Keratinocyte (primary cell): ENCODE measurements around the gene EFNA1. TPM values are rescaled to one million over a fixed set of nuclear protein-coding genes. Genes with fewer than 3 reads are reported as not detected.
A peak's percentile ranks its signal among the peaks of the same experiment; 100 is the strongest.
"Not testable (repeated sequence)": the region's sequence is repeated elsewhere in the genome, so short reads cannot be mapped to it uniquely, and the experiment has no call there.

ENCODE experiments used
- DNase-seq: peaks from one replicate; pipeline ENCODE4 v3.0.0-alpha.2; 2011; ENCODE audit warnings: low read depth, missing footprints, low spot score
- FAIRE-seq: peaks from 2 replicates; lab custom pipeline; 2011; peaks lifted over from hg19 to GRCh38; lab: Jason Lieb, UNC
- H2AFZ ChIP-seq: 2 replicates; pipeline ENCODE4 v1.6.0; 2012; ENCODE audit warnings: low read length, control low read depth, inconsistent platforms; ENCODE audit not compliant: control insufficient read depth
- H3K27ac ChIP-seq: 2 replicates; pipeline ENCODE4 v1.5.1; 2011; ENCODE audit warnings: low read length; ENCODE audit not compliant: control insufficient read depth, insufficient read depth
- H3K27me3 ChIP-seq: 3 replicates; pipeline ENCODE4 v1.6.0; 2011; ENCODE audit warnings: low read length; ENCODE audit not compliant: control insufficient read depth, insufficient read depth; ENCODE audit errors: extremely low read depth
- H3K36me3 ChIP-seq, 2 experiments: 2 replicates in 1 of 2; 3 replicates in 1 of 2; pipeline ENCODE4 v1.5.1; 2011; ENCODE audit warnings: low read length in 2 of 2, mild to moderate bottlenecking in 1 of 2; ENCODE audit not compliant: control insufficient read depth in 2 of 2, insufficient read depth in 2 of 2; ENCODE audit errors: extremely low read depth in 1 of 2
- H3K4me1 ChIP-seq: 3 replicates; pipeline ENCODE4 v1.5.1; 2011; ENCODE audit warnings: low read length; ENCODE audit not compliant: control insufficient read depth, insufficient read depth; ENCODE audit errors: extremely low read depth
- H3K4me2 ChIP-seq: 3 replicates; pipeline ENCODE4 v1.6.0; 2011; ENCODE audit warnings: low read depth, low read length; ENCODE audit not compliant: control insufficient read depth, insufficient read depth; ENCODE audit errors: extremely low read depth
- H3K4me3 ChIP-seq, 3 experiments: fragments of 200-600 bp in 1 of 3; sonication (generic) in 1 of 3; 2 replicates in 2 of 3; 3 replicates in 1 of 3; pipeline ENCODE4 v1.5.1; 2011 to 2016; ENCODE audit warnings: low read length in 3 of 3, mild to moderate bottlenecking in 3 of 3, control low read depth in 2 of 3, inconsistent platforms in 1 of 3, low read depth in 1 of 3, mixed read lengths in 1 of 3, mixed run types in 1 of 3, moderate library complexity in 1 of 3; ENCODE audit not compliant: control insufficient read depth in 2 of 3, insufficient read depth in 2 of 3; ENCODE audit errors: extremely low read depth in 1 of 3
- H3K79me2 ChIP-seq: 2 replicates; pipeline ENCODE4 v1.6.0; 2012; ENCODE audit warnings: low read length; ENCODE audit not compliant: control insufficient read depth, insufficient read depth
- H3K9ac ChIP-seq: 3 replicates; pipeline ENCODE4 v1.6.0; 2011; ENCODE audit warnings: low read length; ENCODE audit not compliant: control insufficient read depth, insufficient read depth; ENCODE audit errors: extremely low read depth
- H3K9me1 ChIP-seq: 3 replicates; pipeline ENCODE4 v1.6.0; 2011; ENCODE audit warnings: low read length; ENCODE audit not compliant: control insufficient read depth, insufficient read depth; ENCODE audit errors: extremely low read depth
- H3K9me3 ChIP-seq: 2 replicates; pipeline ENCODE4 v1.5.1; 2012; ENCODE audit warnings: low read depth, low read length; ENCODE audit not compliant: control insufficient read depth
- H4K20me1 ChIP-seq: 3 replicates; pipeline ENCODE4 v1.6.0; 2011; ENCODE audit warnings: low read length; ENCODE audit not compliant: control insufficient read depth, insufficient read depth; ENCODE audit errors: extremely low read depth
- CTCF ChIP-seq, 3 experiments: IDR thresholded peaks in 1 of 3; conservative IDR thresholded peaks in 1 of 3; optimal IDR thresholded peaks in 1 of 3; 2 replicates in 2 of 3; 3 replicates in 1 of 3; pipeline versions ENCODE3 to v1.5.1; 2011; ENCODE audit warnings: low read length in 3 of 3, mild to moderate bottlenecking in 3 of 3, moderate library complexity in 2 of 3, control low read depth in 1 of 3, inconsistent platforms in 1 of 3; ENCODE audit not compliant: insufficient read depth in 2 of 3; ENCODE audit errors: extremely low read depth in 1 of 3
- EZH2 ChIP-seq: IDR thresholded peaks from one replicate; pipeline ENCODE4 v1.6.1; 2012; ENCODE audit warnings: inconsistent platforms, mild to moderate bottlenecking, low read length, moderate library complexity
- dilution Hi-C: fragments of 300-500 bp; cut with MboI; formaldehyde crosslinking; loops from one replicate; pipeline ENCODE4 v1.7.0; 2020; ENCODE audit warnings: low sequenced_read_pairs; ENCODE audit not compliant: extremely low pct_ligation_motif_present
- polyA plus RNA-seq, 5 experiments: library from polyadenylated mRNA; depleted of rRNA in 3 of 5; stranded (reverse) in 3 of 5; stranded (forward) in 1 of 5; unstranded in 1 of 5; fragments of >200 nt; gene quantifications; 1 replicate in 1 of 5; 2 replicates in 3 of 5; 3 replicates in 1 of 5; pipeline versions ENCODE4 v1.2.1 to v1.2.3, GENCODE V29; 2011 to 2012; ENCODE audit warnings: missing spikeins in 2 of 5, low read depth in 1 of 5, low replicate concordance in 1 of 5

Gene EFNA1
- polyA plus RNA-seq, 1 donor (not counting 4 experiments of a cell fraction or from before 2014, with no cell fraction given): 77.5 TPM

GRCh38 chr1:155167166-155168104 lies 39.8 kb downstream of the EFNA1 start:
- Histone ChIP-seq H3K4me3 (no peak overlapping the region), H3K9me1 (no peaks in the 10 kb centered on the region), H2AFZ (no peak overlapping the region), H3K9me3 (no peaks in the 10 kb centered on the region), H3K9ac (no peak overlapping the region), H3K27me3 (no peaks in the 10 kb centered on the region), H3K4me2 (peak overlapping the region; percentile 42), H3K4me1 (peaks cover 12% of the 10 kb centered on the region), H3K36me3 (peaks cover 9 to 12% of the 10 kb centered on the region in 2 experiments), H3K27ac (no peak overlapping the region), H3K79me2 (peaks cover 10% of the 10 kb centered on the region), H4K20me1 (no peaks in the 10 kb centered on the region)
- DNase-seq (peak; percentile 68), FAIRE-seq (peak; percentile 73)
- TF ChIP-seq EZH2 (no peak), CTCF (optimal IDR thresholded peaks at IDR 0.05 in 1 of 3, IDR thresholded peaks at IDR 0.05 in 1 of 3, conservative IDR thresholded peaks at IDR 0.05 in 1 of 3; ENCODE audit: extremely low read depth in 1 of 3, insufficient read depth in 2 of 3, low read length in 3 of 3) (peak; percentile 92 to 99 (median 98))
- dilution Hi-C loops: no loop called here

GRCh38 chr1:155168105-155168445 lies 40.4 kb downstream of the EFNA1 start:
- FAIRE-seq, H3K4me2 ChIP-seq, H3K27me3 ChIP-seq: not testable (repeated sequence)

More at GRCh38 chr1:155168105-155168445, 40.4 kb downstream of the EFNA1 start:
- H3K4me1 ChIP-seq: peaks cover 12% of the 10 kb centered on the region
- peaks cover 16% of the 10 kb centered on the region for H3K79me2 ChIP-seq
- H3K9me3 ChIP-seq, H3K4me3 ChIP-seq, DNase-seq, H2AFZ ChIP-seq, dilution Hi-C loops, H3K9me1 ChIP-seq, H3K9ac ChIP-seq, H3K27ac ChIP-seq, H4K20me1 ChIP-seq: not testable (repeated sequence)
- peaks cover 9 to 12% of the 10 kb centered on the region in 2 experiments for H3K36me3 ChIP-seq
